IMR-90 (cell line): ENCODE measurements around the gene HLA-B. TPM values are rescaled to one million over a fixed set of nuclear protein-coding genes. Genes with fewer than 3 reads are reported as not detected.

Experiments used
- ATAC-seq: fragments of 200-7000 bp; cut with Tn5 transposase; 2 replicates; pipeline ENCODE4 v1.9.1; 2020; ENCODE audit warnings: low read depth, mild to moderate bottlenecking, moderate library complexity
- BruUV-seq: library from RNA; stranded (reverse); fragments of 400-500 nt; replicated peaks from 2 replicates; lab custom pipeline; 2021; lab: Mats Ljungman, UMichigan
- CTCF ChIA-PET: fragments of 300-600 bp; formaldehyde crosslinking; extraction: SDS; loops from one replicate; lab custom pipeline; 2021; ENCODE audit warnings: antibody characterized with exemption; lab: Yijun Ruan, JAX
- POLR2A ChIA-PET: fragments of 300-600 bp; sonication (Branson Sonifier 250); formaldehyde crosslinking; loops from one replicate; lab custom pipeline; 2022; ENCODE audit warnings: antibody characterized with exemption; ENCODE audit not compliant: unreplicated experiment; lab: Charles Lee
- DNase-seq: peaks from one replicate; pipeline ENCODE4 v3.0.0; 2013
- H2AFZ ChIP-seq: replicated peaks from 2 replicates; pipeline ENCODE3; 2013; ENCODE audit warnings: low read length, mild to moderate bottlenecking; ENCODE audit not compliant: poor library complexity
- H2AK5ac ChIP-seq: 2 replicates; pipeline ENCODE4 v1.6.1; 2013; ENCODE audit warnings: low read depth, low read length, inconsistent platforms
- H2AK9ac ChIP-seq: replicated peaks from 2 replicates; pipeline ENCODE3; 2013; ENCODE audit warnings: mild to moderate bottlenecking, low read depth, low read length, moderate library complexity; ENCODE audit not compliant: poor library complexity
- H2BK120ac ChIP-seq: 2 replicates; pipeline ENCODE4 v1.6.1; 2013; ENCODE audit warnings: low read depth, low read length, inconsistent platforms
- H2BK15ac ChIP-seq: 3 replicates; pipeline ENCODE4 v1.6.1; 2013; ENCODE audit warnings: low read depth, low read length, inconsistent platforms
- H2BK20ac ChIP-seq: 2 replicates; pipeline ENCODE4 v1.6.1; 2013; ENCODE audit warnings: low read depth, mild to moderate bottlenecking, inconsistent platforms, low read length, moderate library complexity
- H2BK5ac ChIP-seq: 2 replicates; pipeline ENCODE4 v1.6.1; 2013; ENCODE audit warnings: mild to moderate bottlenecking, low read depth, low read length, inconsistent platforms; ENCODE audit not compliant: poor library complexity, severe bottlenecking
- H3K14ac ChIP-seq: replicated peaks from 2 replicates; pipeline ENCODE4 v1.6.1; 2013; ENCODE audit warnings: low read depth, low read length, inconsistent platforms
- H3K18ac ChIP-seq: 2 replicates; pipeline ENCODE4 v1.6.1; 2013; ENCODE audit warnings: low read depth, low read length, control low read depth
- H3K23ac ChIP-seq: 2 replicates; pipeline ENCODE4 v1.6.1; 2013; ENCODE audit warnings: low read depth, low read length, inconsistent platforms
- H3K27ac ChIP-seq: 2 replicates; pipeline ENCODE4 v1.5.1; 2013; ENCODE audit warnings: mild to moderate bottlenecking, control low read depth, low read length; ENCODE audit not compliant: insufficient read depth
- H3K27me3 ChIP-seq: 2 replicates; pipeline ENCODE4 v1.6.1; 2013; ENCODE audit warnings: low read length; ENCODE audit not compliant: control insufficient read depth, insufficient read depth
- H3K36me3 ChIP-seq: 2 replicates; pipeline ENCODE4 v1.6.1; 2013; ENCODE audit warnings: low read length, mixed read lengths; ENCODE audit not compliant: control insufficient read depth, insufficient read depth
- H3K4ac ChIP-seq: 2 replicates; pipeline ENCODE4 v1.6.1; 2013; ENCODE audit warnings: low read depth, low read length, inconsistent platforms
- H3K4me1 ChIP-seq: 2 replicates; pipeline ENCODE4 v1.6.1; 2013; ENCODE audit warnings: low read length, mixed read lengths; ENCODE audit not compliant: control insufficient read depth, insufficient read depth
- H3K4me2 ChIP-seq: 2 replicates; pipeline ENCODE4 v1.6.1; 2013; ENCODE audit warnings: low read depth, mild to moderate bottlenecking, control low read depth, low read length, moderate library complexity
- H3K4me3 ChIP-seq: 2 replicates; pipeline ENCODE4 v1.5.1; 2013; ENCODE audit warnings: low read depth, mild to moderate bottlenecking, control low read depth, low read length, moderate library complexity; ENCODE audit not compliant: insufficient read depth
- H3K56ac ChIP-seq: 2 replicates; pipeline ENCODE4 v1.6.1; 2013; ENCODE audit warnings: low read length, inconsistent platforms; ENCODE audit not compliant: insufficient read depth; ENCODE audit errors: extremely low read depth
- H3K79me1 ChIP-seq, 2 experiments: 2 replicates each; pipeline ENCODE4 v1.6.1; 2013; ENCODE audit warnings: low read length in 2 of 2, inconsistent platforms in 1 of 2, low read depth in 1 of 2
- H3K9ac ChIP-seq: 2 replicates; pipeline ENCODE4 v1.6.1; 2013; ENCODE audit warnings: low read depth, low read length, control low read depth
- H3K9me1 ChIP-seq: 2 replicates; pipeline ENCODE4 v1.6.1; 2013; ENCODE audit warnings: low read length, inconsistent platforms; ENCODE audit not compliant: insufficient read depth
- H3K9me3 ChIP-seq: 2 replicates; pipeline ENCODE4 v1.6.1; 2013; ENCODE audit warnings: low read length; ENCODE audit not compliant: control insufficient read depth, insufficient read depth
- H4K20me1 ChIP-seq: 2 replicates; pipeline ENCODE4 v1.6.1; 2013; ENCODE audit warnings: low read length, inconsistent platforms; ENCODE audit not compliant: insufficient read depth
- H4K5ac ChIP-seq: 2 replicates; pipeline ENCODE4 v1.6.1; 2013; ENCODE audit warnings: mild to moderate bottlenecking, low read depth, low read length, control low read depth
- H4K8ac ChIP-seq, 2 experiments: 2 replicates each; pipeline ENCODE4 v1.6.1; 2013; ENCODE audit warnings: low read depth in 2 of 2, low read length in 2 of 2, control low read depth in 1 of 2, inconsistent platforms in 1 of 2
- H4K91ac ChIP-seq: 2 replicates; pipeline ENCODE4 v1.6.1; 2013; ENCODE audit warnings: low read depth, low read length, inconsistent platforms; ENCODE audit not compliant: insufficient read depth
- BHLHE40 ChIP-seq: fragments of 150-350 bp; IDR thresholded peaks from 2 replicates; pipeline ENCODE4 v1.6.1; 2016; ENCODE audit warnings: mild to moderate bottlenecking, low read depth, low read length
- CEBPB ChIP-seq: IDR thresholded peaks from 2 replicates; pipeline ENCODE4 v1.6.1; 2012; ENCODE audit warnings: low read depth, low read length, improper control_type of control experiment
- CHD1 ChIP-seq: IDR thresholded peaks from 2 replicates; pipeline ENCODE4 v1.6.1; 2012; ENCODE audit warnings: low read depth, low read length, improper control_type of control experiment
- FOS ChIP-seq: fragments of 150-350 bp; IDR thresholded peaks from 2 replicates; pipeline ENCODE4 v1.6.1; 2016; ENCODE audit warnings: low read depth, low read length
- MAFK ChIP-seq: IDR thresholded peaks from 2 replicates; pipeline ENCODE4 v1.6.1; 2012; ENCODE audit warnings: low read depth, low read length, improper control_type of control experiment
- MAZ ChIP-seq: IDR thresholded peaks from 2 replicates; pipeline ENCODE4 v1.6.1; 2012; ENCODE audit warnings: low read depth, mild to moderate bottlenecking, low read length, improper control_type of control experiment, moderate library complexity, borderline replicate concordance
- MXI1 ChIP-seq: IDR thresholded peaks from 2 replicates; pipeline ENCODE4 v1.6.1; 2012; ENCODE audit warnings: low read depth, mild to moderate bottlenecking, low read length, moderate library complexity, borderline replicate concordance
- NFE2L2 ChIP-seq: fragments of 150-350 bp; IDR thresholded peaks from 2 replicates; pipeline ENCODE4 v1.6.1; 2016; ENCODE audit warnings: low read depth, mild to moderate bottlenecking, low read length
- POLR2A ChIP-seq: IDR thresholded peaks from 2 replicates; pipeline ENCODE4 v1.6.1; 2012; ENCODE audit warnings: mild to moderate bottlenecking, low read depth, low read length
- RAD21 ChIP-seq: IDR thresholded peaks from 2 replicates; pipeline ENCODE4 v1.6.1; 2012; ENCODE audit warnings: low read length, improper control_type of control experiment
- RCOR1 ChIP-seq: IDR thresholded peaks from 2 replicates; pipeline ENCODE4 v1.6.1; 2012; ENCODE audit warnings: mild to moderate bottlenecking, low read length, improper control_type of control experiment; ENCODE audit not compliant: insufficient replicate concordance
- RFX5 ChIP-seq: IDR thresholded peaks from 2 replicates; pipeline ENCODE4 v1.8.0; 2012; ENCODE audit warnings: low read depth, mild to moderate bottlenecking, low read length, moderate library complexity
- SMC3 ChIP-seq: fragments of 150-350 bp; IDR thresholded peaks from 2 replicates; pipeline ENCODE4 v1.6.1; 2016; ENCODE audit warnings: low read depth, mild to moderate bottlenecking, antibody characterized with exemption, low read length, moderate library complexity
- WGBS, 2 experiments: methylation state at CpG; one replicate each; pipeline versions ENCODE4 v1.1.5 to v1.1.7; 2013; ENCODE audit warnings: missing lambda C conversion rate in 2 of 2; ENCODE audit not compliant: insufficient read length in 1 of 2; ENCODE audit errors: extremely low coverage in 2 of 2; 5-methylcytosine and 5-hydroxymethylcytosine counted together
- dilution Hi-C: fragments of 300-500 bp; cut with HindIII; formaldehyde crosslinking; loops from one replicate; pipeline ENCODE4 v1.14.3; 2018; ENCODE audit warnings: low sequenced_read_pairs; ENCODE audit not compliant: unreplicated experiment
- in situ Hi-C: fragments of 300-500 bp; cut with MboI; formaldehyde crosslinking; loops from 3 replicates; pipeline ENCODE4 v1.14.3; 2019; ENCODE audit warnings: low sequenced_read_pairs, inconsistent platforms, mixed read lengths
- intact Hi-C: fragments of 100-400 bp; cut with micrococcal nuclease; formaldehyde crosslinking; loops from 2 replicates; pipeline ENCODE4 v1.10.0; 2022
- polyA plus RNA-seq, 3 experiments: library from polyadenylated mRNA; depleted of rRNA; stranded (reverse); fragments of >200 nt; gene quantifications; 2 replicates each; pipeline ENCODE4 v1.2.3, GENCODE V29; 2012; ENCODE audit warnings: low replicate concordance in 1 of 3
- total RNA-seq: library from RNA; depleted of rRNA; stranded (reverse); fragments of >200 nt; gene quantifications from 2 replicates; pipeline ENCODE4 v1.2.3, GENCODE V29; 2012
- TF ChIP-seq, protein P1 (sequence below): conservative IDR thresholded peaks from 2 replicates; pipeline ENCODE4 v1.5.1; 2012; ENCODE audit warnings: mild to moderate bottlenecking, low read depth, low read length, improper control_type of control experiment
- TF ChIP-seq, protein P2 (sequence below): fragments of 150-350 bp; IDR thresholded peaks from 2 replicates; pipeline ENCODE4 v1.6.1; 2017; ENCODE audit warnings: mild to moderate bottlenecking, antibody characterized with exemption, low read length, low read depth
- TF ChIP-seq, protein P3 (sequence below): fragments of 150-350 bp; IDR thresholded peaks from 2 replicates; pipeline ENCODE4 v1.6.1; 2016; ENCODE audit warnings: low read depth, mild to moderate bottlenecking, low read length, moderate library complexity, borderline replicate concordance

Gene HLA-B
- total and polyA plus RNA-seq, 2 of the 4 experiments (the other 2 are of a cell fraction): 44.1 to 309 TPM

DNA sequence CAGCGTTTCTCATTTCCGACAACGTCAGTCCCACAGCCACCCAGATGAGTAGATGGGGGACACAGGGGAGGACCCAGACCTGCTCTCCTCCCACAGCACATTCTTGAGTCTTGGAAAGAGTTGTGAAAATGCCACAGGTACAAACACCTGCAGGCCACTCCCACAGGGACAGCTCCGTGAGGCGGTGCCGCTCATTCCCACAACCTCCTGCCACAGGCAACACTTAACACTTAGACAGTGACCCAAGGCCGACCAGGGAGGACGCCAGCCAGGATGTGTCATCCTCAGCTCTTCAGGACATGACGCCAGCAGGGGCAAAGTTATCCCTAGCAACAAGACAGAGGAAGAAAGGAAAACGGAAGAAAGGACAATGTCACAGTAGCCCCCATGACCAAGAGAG lies 22.9 kb upstream of the HLA-B start:
- CTCF ChIA-PET: no interaction called here
- H3K4ac ChIP-seq: no peak overlapping the region
- no peak overlapping the region for H3K14ac ChIP-seq
- no peak overlapping the region for H2BK5ac ChIP-seq
- H2BK20ac ChIP-seq: no peak overlapping the region
- no peak overlapping the region for H2BK15ac ChIP-seq
- TF ChIP-seq NFE2L2 (no peak), MAZ (no peak), MAFK (no peak), RFX5 (no peak), BHLHE40 (no peak), POLR2A (no peak), RCOR1 (no peak), FOS (no peak), SMC3 (no peak), CEBPB (no peak), CHD1 (no peak), RAD21 (no peak), MXI1 (no peak)
- TF ChIP-seq, protein P1, sequence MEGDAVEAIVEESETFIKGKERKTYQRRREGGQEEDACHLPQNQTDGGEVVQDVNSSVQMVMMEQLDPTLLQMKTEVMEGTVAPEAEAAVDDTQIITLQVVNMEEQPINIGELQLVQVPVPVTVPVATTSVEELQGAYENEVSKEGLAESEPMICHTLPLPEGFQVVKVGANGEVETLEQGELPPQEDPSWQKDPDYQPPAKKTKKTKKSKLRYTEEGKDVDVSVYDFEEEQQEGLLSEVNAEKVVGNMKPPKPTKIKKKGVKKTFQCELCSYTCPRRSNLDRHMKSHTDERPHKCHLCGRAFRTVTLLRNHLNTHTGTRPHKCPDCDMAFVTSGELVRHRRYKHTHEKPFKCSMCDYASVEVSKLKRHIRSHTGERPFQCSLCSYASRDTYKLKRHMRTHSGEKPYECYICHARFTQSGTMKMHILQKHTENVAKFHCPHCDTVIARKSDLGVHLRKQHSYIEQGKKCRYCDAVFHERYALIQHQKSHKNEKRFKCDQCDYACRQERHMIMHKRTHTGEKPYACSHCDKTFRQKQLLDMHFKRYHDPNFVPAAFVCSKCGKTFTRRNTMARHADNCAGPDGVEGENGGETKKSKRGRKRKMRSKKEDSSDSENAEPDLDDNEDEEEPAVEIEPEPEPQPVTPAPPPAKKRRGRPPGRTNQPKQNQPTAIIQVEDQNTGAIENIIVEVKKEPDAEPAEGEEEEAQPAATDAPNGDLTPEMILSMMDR: no peak
- TF ChIP-seq, protein P2, sequence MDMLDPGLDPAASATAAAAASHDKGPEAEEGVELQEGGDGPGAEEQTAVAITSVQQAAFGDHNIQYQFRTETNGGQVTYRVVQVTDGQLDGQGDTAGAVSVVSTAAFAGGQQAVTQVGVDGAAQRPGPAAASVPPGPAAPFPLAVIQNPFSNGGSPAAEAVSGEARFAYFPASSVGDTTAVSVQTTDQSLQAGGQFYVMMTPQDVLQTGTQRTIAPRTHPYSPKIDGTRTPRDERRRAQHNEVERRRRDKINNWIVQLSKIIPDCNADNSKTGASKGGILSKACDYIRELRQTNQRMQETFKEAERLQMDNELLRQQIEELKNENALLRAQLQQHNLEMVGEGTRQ: no peak
- TF ChIP-seq, protein P3, sequence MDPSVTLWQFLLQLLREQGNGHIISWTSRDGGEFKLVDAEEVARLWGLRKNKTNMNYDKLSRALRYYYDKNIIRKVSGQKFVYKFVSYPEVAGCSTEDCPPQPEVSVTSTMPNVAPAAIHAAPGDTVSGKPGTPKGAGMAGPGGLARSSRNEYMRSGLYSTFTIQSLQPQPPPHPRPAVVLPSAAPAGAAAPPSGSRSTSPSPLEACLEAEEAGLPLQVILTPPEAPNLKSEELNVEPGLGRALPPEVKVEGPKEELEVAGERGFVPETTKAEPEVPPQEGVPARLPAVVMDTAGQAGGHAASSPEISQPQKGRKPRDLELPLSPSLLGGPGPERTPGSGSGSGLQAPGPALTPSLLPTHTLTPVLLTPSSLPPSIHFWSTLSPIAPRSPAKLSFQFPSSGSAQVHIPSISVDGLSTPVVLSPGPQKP: no peak
- no peak overlapping the region for H3K23ac ChIP-seq
- peaks cover 3% of the 10 kb centered on the region; the same call in 1 of the 2 replicates for H3K9me1 ChIP-seq
- H4K5ac ChIP-seq: no peak overlapping the region
- H3K79me1 ChIP-seq: no peaks in the 10 kb centered on the region
- intact Hi-C loops: no loop called here
- no peak overlapping the region for H3K27ac ChIP-seq
- H4K20me1 ChIP-seq: no peaks in the 10 kb centered on the region
- H3K56ac ChIP-seq: no peak overlapping the region
- DNase-seq: no peak
- H2AK9ac ChIP-seq: no peak overlapping the region
- no peak overlapping the region for H3K18ac ChIP-seq
- POLR2A ChIA-PET: no interaction called here
- in situ Hi-C loops: no loop called here
- no peak overlapping the region for H3K9ac ChIP-seq
- no peak overlapping the region for H4K91ac ChIP-seq
- no TSS peak for BruUV-seq
- ATAC-seq: no peak
- peaks cover 44% of the 10 kb centered on the region for H3K27me3 ChIP-seq
- H2BK120ac ChIP-seq: no peak overlapping the region
- no peak overlapping the region for H3K4me3 ChIP-seq
- no peaks in the 10 kb centered on the region for H3K4me1 ChIP-seq
- no peaks in the 10 kb centered on the region for H3K9me3 ChIP-seq
- H3K36me3 ChIP-seq: no peaks in the 10 kb centered on the region
- no peak overlapping the region for H4K8ac ChIP-seq
- no peak overlapping the region for H2AFZ ChIP-seq
- no peak overlapping the region for H2AK5ac ChIP-seq
- dilution Hi-C loops: no loop called here
- WGBS, 2 experiments: no CpG with 5 or more reads among the region's 10 CpGs
- no peak overlapping the region for H3K4me2 ChIP-seq
